Measurements from ENCODE around the gene MYO1E. TPM values are rescaled to one million over a fixed set of nuclear protein-coding genes. Genes with fewer than 3 reads are reported as not detected.
"Not testable (repeated sequence)": the region's sequence is repeated elsewhere in the genome, so short reads cannot be mapped to it uniquely, and the experiment has no call there.

The MYO1E gene
- total RNA-seq, 1 experiment from 2014 or later, result 92.3 TPM

DNA sequence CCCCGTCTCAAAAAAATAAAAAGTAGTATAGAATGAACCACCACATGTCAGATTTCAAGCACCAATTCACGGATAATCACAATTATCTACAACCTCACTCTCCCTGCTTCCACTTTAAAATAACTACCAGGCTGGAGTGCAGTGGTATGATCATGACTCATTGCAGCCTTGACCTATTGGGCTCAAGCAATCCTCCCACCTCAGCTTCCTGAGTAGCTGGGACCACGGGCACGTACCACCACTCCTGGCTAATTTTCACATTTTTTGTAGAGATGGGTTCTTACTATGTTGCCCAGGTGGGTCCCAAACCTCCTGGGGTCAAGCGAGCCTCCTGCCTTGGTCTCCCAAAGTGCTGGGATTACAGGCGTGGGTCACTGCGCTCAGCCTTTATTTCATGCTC, 204.1 kb downstream of the MYO1E start:
- peak; percentile 65 for DNase-seq (ENCODE audit: low read depth)

DNA sequence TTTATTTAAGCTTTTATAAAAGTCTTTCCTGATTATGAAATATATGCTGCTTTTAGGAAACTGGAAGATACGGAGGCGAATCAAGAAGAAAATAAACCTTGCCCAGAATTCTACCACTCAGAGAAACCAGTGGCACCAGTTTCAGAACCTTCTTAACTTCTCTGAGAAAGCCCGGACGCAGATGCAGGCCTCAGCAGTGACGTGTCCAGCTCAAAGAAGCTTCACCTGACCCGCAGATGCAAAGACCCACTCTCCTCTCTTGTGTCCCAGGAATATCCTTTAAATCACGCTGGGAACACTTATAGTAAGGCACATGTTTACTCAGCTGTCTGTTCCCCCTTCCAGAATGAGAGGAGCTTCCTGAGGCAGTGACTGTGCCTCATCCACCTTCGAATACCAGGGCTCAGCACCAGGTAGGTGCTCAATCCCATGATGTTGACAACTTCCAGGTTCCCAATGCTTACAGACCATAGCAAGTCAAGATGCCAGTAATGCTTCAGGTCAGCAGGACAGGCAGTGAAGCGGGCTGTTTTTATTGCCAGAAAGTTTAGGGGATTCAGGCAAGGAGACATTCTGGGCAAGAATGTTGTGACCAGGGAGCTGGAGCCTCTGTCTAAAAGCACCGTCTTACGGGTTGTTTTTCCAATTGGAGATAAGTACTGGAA, 205.9 kb downstream of the MYO1E start:
- no peak for DNase-seq (ENCODE audit: low read depth)

DNA sequence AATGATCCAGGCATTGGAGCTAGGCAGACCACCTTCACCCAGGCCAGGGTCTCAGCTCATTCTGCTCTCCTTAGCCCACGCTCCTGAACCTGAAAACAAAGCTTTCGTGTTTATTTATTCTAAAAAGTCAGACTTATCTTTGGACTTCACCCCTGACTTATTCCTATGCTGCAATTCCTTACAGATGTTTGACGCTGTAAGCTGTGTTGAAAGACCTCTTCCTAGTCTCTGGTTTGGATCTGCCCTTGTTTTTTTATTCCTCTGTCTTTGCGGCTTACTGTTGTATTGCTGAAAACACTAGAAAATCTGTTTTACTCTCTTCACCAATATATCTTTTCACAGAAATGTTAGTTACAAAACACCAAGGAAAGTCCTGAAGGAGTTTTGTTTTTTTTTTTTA, 206.5 kb downstream of the MYO1E start:
- no peak for DNase-seq (ENCODE audit: low read depth)

DNA sequence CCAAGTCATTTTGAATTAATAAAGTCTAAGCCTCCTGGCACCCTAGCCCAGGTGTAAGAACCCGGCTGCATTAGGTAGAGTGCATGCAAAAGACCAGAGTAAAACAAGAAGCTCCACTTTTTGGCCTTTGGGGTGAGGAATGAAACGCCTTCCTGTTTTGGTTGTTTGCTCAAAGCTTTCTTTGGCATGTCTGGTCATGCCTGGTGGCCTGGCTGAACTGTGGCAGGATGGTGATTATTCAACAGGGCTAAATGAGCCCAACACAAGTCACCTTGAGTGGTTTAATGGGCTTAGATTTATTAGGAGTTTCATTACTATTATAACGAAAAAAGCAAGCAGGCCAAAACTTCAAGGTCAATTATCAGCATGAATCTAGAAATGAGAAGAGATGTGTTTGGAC, 206.9 kb downstream of the MYO1E start:
- DNase-seq (ENCODE audit: low read depth), result no peak

DNA sequence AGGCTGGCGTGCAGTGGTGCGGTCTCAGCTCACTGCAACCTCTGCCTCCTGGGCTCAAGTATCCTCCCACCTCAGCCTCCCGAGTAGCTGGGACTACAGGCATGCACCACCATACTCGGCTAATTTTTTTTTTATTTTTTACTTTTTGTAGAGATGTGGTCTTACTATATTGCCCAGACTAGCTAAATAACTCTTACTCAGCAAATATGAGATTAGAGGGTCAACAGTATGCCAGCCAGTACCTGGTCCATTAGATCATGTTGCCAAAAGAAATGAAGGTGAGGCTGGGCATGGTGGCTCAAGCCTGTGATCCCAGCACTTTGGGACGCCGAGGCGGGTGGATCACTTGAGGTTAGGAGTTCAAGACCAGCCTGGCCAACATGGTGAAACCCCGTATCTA, 210.6 kb downstream of the MYO1E start:
- not testable (repeated sequence) for DNase-seq (ENCODE audit: low read depth)

DNA sequence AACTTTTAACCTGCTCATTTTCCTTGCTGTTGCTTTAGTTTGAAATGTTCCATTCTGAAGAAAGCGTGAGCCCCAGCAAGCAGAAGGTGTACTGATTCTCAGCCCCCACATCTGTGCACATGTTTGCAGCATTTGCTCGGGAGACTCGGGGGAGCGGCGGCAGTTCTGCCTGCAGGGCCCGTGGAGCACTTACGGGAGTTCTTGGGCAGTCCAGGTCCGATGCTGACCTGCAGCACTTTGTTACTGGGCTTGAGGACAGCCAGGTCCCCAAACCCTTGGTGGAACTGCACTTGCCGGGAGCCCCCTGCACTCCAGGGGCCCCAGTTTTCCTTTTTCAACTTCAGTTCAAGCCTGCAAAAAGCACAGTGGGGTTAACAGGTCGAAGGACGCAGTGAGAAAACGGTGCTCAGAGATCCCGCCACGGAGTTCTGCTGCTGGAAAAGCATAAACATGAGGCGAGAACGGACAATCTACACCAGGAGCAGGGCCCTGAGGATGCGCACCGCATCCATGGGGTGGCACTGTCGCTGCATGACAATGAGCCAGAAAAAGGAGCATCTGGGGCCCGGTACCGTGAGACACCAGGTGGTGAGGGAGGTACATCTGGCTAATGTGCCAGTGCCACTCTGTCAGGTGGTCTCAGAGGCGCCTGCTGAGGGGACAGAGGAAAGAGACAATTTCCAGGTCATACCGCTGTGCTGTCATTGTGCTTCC, 211.6 kb downstream of the MYO1E start:
- DNase-seq (ENCODE audit: low read depth), result peak; percentile 29

DNA sequence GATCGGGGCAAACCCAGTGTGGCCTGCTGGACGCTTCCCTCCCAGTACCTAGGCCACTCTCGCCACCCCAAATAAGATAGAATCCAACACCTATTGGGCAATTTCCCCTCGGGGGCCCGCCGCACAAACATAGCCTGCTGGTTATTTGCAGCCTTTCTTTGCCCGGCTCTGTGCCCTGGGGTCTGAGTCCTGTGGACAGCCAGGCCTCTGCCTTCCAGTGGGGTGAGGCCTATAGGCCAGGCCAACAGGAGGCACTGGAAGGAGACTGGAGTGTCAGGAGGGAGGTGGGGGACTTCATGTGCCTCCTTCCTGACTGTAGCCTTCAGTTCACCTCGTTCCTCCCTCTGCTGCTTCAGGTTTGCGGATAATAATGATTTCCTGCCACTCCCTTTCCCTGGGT, 213.5 kb downstream of the MYO1E start:
- no peak for DNase-seq (ENCODE audit: low read depth)

DNA sequence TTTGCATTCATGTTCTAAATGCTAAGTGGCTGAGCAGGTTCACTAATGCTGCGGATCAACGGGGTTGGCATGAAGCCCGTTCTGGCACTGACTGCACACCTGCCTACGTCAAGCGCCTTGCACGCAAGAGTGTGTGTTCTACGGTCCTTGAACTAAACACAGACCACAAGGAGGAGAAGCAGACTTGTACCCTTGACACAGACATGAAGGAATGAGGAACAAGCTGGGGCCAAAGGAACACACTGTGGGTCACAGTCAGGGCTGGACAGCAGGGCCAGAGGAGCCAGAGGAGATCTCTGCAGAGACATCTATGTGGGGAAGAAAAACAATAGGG, 214.0 kb downstream of the MYO1E start:
- no peak for DNase-seq (ENCODE audit: low read depth)

DNA sequence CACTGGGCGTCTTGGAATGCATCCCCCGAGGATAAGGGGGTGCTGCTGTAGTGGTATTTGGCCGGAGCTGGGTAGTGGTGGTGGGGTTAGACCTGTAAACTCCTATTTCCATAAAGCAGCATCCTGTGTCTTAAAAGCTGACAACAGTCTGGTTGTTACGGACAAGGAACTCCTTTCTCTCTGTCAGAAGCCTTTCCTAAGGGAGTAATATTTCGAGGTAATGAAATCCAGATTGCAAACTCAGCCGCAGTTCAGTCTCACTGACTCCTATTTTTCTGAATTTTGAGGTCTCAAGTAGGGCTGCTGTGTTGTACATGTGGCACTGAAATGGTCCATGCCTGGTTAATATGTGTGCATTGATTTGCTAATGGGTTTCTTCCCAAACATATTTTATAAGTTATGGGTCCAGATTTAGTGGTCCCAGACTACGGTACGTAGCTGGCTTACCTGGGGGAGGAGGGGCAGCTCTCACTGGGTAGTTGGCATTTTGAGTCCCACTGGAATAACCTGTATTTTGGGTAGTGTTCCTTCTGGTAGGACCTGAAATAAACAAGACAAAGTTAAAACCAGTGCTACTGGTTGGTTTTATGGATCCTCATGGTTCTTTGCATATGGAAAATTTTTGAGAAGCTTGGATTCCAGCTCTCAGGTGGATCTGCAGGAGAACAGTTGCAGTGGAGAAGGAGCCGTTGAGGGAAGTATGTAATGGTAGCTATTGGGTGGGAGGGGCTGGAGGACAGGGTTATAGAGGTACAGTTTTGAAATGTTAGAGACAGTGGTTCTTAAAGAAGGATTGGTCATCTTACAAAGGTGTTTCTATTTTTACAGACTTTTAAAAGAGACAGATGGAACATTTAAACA, 214.6 kb downstream of the MYO1E start:
- DNase-seq (ENCODE audit: low read depth), result no peak

DNA sequence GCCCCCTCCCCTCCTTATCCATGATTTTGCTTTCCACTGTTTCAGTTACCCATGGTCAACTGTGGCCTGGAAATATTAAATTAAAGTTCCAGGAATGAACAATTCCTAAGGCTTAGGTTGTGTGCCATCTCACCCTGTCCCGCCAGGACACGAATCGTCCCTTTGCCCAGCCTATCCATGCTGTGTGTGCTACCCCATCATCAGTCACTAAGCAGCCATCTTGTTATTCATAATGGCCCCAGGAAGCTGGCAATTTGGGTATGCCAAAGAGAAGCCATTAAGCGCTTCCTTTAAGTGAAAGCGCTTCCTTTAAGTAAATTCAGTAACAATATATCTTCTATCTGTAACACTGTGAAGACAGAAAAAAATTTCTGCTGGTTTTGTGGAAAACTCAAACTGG, 215.3 kb downstream of the MYO1E start:
- DNase-seq (ENCODE audit: low read depth), result no peak

DNA sequence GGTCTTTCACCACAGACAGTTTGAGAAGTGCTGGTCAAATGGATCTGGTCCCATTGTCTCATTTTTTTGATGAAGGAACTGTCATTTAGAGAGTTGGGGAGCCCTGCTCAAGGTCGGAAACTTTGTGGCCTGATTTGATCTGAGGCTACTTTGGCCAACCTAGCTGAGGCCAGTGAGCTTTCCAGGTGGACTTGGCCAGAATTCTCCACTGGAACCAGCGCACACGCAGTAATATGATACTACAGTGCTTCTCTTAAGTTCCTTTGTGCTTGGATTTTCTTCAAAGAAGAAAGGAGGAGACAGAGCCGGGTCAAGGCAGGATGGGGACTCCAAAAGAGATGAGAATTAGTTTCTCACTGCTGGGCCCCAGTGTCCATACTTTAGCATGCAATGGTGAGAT, 217.2 kb downstream of the MYO1E start:
- no peak for DNase-seq (ENCODE audit: low read depth)

DNA sequence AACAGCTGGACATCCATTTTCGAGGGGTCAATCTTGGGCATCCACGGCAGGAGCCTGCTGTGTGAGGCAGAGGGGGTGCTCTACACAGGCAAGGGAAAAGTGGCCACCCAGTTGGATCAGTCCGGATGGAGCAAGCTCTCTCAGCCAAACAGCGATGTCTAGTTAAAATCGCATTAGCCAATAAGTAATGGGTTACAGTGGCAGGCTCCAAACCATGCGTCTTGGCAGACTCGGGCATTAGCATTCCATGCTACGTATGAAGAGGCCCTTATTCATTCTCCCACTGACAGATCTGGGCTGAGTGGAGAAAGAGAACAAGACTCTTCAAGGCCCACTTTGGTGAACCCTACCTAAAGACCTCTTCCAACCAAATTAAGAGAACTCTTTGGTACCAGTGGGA, 218.4 kb downstream of the MYO1E start:
- no peak for DNase-seq (ENCODE audit: low read depth)

DNA sequence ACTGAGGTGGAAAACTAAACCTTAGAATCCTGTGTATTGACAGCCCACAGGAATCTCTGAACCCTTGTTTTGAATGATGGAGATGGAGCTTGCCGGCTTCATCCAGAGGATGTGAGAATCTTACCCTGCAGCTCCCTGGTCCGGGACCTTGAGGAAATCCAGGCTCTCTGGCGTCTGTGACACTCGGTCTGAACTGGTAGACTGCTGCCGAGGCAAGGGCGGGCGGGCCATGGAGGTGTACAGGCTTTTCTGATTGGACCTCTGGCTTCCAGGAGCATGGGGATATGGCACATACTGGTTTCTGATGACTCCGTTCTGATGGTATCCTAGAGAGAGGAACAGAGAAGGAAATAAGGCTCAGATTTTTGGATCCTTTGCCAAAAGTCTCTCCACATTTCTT, 219.2 kb downstream of the MYO1E start:
- no peak for DNase-seq (ENCODE audit: low read depth)

DNA sequence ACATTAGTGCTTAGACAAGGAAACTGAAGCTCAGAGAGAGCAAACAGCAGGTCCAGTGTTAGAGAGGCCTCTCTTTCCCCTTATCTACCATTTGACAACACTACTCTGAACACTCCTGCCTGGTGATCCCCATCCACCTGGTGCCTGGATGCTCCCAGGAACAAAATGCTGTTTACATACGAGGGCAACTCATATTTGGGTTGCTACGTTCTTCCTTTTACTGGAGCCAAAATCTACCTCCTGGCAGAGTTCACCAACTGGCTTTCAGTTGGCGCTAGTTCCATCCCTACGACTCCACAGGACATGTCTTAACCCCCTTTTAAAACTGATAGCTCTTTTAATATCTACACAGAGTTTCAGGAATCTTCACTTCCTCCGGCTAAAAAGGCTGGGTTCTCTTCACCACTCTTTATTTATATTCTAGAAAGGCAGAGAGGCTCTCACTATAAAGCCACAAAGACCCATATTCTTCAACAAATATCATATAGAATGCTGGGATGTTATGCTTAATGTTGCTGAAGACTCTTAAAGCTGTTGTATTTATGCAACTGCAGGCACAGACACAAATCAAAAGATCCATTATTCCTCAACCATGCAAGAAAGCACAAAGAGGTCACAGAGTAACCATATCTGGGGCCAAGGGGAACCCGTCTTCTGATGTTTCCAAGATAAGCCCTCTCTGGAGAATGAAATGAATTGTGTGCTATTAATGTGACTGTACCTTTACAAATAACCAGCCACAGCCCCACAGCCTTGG, 219.8 kb downstream of the MYO1E start:
- no peak for DNase-seq (ENCODE audit: low read depth)

DNA sequence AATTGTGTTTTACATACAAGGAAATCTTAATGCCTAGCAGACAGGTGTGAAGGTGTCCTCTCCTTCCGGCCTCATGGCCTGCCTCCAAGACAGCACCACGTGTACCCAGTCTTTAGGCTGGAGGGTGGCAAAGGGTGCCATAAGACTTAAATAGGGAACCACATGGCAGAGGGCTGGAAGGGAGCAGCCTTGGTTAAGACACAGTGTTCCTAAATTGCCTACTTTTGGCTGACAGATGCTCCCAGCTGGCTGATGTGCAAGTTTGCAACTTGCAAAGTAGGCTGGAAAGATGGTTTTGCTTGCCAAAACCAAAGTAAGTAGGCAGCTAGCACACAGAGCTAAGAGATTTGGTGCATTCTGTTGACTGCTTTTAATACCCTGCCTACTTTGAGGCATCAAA, 222.5 kb downstream of the MYO1E start:
- DNase-seq (ENCODE audit: low read depth), result no peak

DNA sequence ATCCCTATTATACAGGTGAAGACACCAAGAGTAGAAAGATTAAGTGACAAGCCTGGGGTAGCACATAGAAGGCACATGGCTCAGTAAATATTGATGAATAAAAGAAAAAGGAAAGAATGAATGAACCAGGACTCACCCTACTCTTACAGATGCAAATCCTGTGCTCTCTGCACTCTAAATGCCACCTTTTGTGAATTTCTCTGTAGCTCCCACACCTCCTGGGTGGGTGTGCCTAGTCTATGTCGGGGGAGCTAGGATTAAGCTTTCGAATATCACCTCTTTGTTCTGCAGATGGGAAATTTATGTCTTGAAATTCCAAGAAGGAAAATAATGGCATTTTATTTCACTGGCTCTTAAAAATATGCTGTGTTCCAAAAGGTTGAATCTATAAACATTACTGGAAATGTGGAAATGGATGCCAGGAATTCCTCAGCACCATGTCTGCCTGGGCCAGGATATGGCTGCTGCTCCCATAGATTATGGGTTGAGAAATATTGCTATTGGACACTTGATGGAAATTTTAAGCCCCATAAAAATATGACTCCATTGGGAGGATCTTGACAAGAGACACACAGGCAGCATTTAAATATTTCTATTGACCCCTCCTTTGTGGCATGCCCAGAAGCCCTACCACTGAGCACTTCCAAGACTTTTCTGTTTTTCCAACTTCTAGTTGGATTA, 224.4 kb downstream of the MYO1E start:
- no peak for DNase-seq (ENCODE audit: low read depth)

DNA sequence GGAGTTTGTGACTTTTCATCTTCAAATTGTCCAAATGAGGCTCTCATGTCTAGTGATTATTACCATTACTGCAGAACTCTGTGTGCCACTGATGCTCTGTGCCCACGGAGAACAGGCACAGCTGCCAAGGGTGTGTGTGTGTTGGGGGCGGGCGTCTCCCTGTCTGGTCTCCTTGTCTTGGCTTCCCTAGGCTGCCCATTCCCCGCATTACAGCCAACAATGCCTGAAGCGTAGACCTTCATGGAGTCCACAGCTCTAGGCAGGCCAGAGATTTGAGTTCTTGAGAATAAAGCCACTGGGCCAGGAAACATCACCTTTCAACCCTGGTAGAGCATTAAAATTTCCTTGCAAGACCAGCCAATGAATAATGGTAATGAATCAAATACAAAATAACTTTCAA, 225.0 kb downstream of the MYO1E start:
- DNase-seq (ENCODE audit: low read depth), result no peak

DNA sequence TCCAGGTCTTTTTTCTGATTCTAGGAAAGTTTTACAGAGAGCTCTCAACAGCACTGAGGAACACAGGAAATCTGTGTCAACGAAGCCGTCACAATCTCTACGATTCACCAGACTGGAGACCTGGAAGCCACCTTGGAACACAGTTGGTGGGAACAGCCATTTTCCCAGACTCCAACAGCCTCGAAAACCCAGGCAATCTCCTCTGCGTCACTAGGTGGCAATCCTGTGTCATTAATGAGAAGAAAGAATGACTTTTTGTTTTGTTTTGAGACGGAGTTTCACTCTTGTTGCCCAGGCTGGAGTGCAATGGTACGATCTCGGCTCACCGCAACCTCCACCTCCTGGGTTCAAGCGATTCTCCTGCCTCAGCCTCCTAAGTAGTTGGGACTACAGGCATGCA, 228.1 kb downstream of the MYO1E start:
- not testable (repeated sequence) for DNase-seq (ENCODE audit: low read depth)

DNA sequence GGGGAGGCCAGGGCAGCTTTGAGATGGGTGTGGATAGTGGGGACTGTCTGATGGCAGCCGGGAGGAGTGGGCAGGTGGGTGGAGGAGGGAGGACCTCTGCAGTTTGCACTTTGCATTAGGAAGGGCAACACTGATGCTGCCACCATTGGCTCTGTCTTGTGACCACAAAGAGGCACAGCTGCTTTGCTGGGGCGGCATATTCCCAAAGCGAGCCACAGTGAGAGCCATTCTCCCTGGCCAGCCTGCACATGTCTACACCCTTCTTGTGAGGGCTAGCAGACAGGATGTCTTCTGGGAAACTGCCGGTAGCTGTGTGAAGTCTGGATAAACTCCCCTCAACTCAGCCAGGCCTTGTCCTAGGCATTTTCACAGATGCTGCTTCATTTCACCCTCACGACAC, 229.4 kb downstream of the MYO1E start:
- no peak for DNase-seq (ENCODE audit: low read depth)

DNA sequence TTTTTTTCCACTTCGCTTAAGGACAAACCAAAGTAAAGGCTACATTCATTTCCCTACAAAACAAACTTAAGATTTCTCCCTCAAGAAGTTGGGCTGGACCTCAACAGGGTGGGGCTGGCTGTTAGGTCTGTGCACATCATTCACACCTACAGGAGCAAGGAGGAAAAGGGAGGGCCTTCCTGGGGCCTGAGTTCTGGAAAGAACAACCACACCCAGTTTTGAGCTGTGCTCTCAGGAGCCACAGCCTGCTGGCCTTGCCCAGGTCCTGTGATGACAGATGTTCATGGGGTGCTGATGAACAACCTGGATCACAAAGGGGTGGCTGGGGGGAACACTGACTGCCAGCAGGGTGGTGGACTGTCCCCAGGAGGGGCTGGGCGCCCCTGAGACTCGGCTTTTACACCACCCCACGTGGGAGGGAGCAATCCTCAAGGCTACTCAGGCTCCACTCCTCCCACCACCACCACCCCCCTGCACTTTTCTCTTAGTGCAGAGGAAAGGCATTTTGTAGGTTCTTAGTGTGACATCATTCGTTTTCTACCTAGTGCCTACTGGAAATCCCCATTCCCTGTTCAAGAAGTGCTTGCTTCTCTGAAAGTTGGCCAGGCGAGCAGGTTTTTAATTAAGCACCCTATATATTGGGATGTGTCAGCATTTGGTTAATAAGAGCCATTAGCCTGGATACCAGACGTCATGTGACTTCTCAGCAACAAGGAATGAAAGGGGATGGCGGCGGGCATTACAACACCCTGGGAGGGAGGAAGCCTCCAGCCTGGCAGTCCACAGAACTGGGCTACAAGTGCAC, 232.0 kb downstream of the MYO1E start:
- DNase-seq (ENCODE audit: low read depth), result no peak

DNA sequence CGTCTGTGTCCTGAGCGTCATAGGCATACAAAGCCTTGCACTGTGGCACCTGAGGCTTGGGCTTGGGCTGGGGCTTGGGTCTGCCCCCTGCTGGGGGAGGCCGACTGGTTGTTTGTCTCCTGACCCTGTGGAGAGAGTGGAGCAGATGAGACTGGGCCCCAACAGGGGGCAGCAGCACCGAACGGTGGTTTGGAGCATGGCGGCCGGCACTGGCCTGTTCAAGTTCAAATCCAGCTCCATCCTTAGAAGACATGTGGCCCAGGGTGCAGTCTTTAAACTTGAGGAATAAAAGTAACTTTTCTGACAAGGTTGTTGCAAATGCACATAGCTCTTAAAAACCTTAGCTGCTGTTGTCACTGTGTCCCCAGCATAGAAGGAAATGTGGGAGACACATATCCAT, 234.4 kb downstream of the MYO1E start:
- peak; percentile 75 for DNase-seq (ENCODE audit: low read depth)
